Keratinocyte (primary cell): ENCODE data around the gene NEK9. TPM values are rescaled to one million over a fixed set of nuclear protein-coding genes. Genes with fewer than 3 reads are reported as not detected.
A peak's percentile ranks its signal among the peaks of the same experiment; 100 is the strongest.

ENCODE experiments used
- DNase-seq: peaks from one replicate; pipeline ENCODE4 v3.0.0-alpha.2; 2011; ENCODE audit warnings: low read depth, missing footprints, low spot score
- FAIRE-seq: peaks from 2 replicates; lab custom pipeline; 2011; peaks lifted over from hg19 to GRCh38; lab: Jason Lieb, UNC
- H2AFZ ChIP-seq: 2 replicates; pipeline ENCODE4 v1.6.0; 2012; ENCODE audit warnings: low read length, control low read depth, inconsistent platforms; ENCODE audit not compliant: control insufficient read depth
- H3K27ac ChIP-seq: 2 replicates; pipeline ENCODE4 v1.5.1; 2011; ENCODE audit warnings: low read length; ENCODE audit not compliant: control insufficient read depth, insufficient read depth
- H3K27me3 ChIP-seq: 3 replicates; pipeline ENCODE4 v1.6.0; 2011; ENCODE audit warnings: low read length; ENCODE audit not compliant: control insufficient read depth, insufficient read depth; ENCODE audit errors: extremely low read depth
- H3K36me3 ChIP-seq, 2 experiments: 2 replicates in 1 of 2; 3 replicates in 1 of 2; pipeline ENCODE4 v1.5.1; 2011; ENCODE audit warnings: low read length in 2 of 2, mild to moderate bottlenecking in 1 of 2; ENCODE audit not compliant: control insufficient read depth in 2 of 2, insufficient read depth in 2 of 2; ENCODE audit errors: extremely low read depth in 1 of 2
- H3K4me1 ChIP-seq: 3 replicates; pipeline ENCODE4 v1.5.1; 2011; ENCODE audit warnings: low read length; ENCODE audit not compliant: control insufficient read depth, insufficient read depth; ENCODE audit errors: extremely low read depth
- H3K4me2 ChIP-seq: 3 replicates; pipeline ENCODE4 v1.6.0; 2011; ENCODE audit warnings: low read depth, low read length; ENCODE audit not compliant: control insufficient read depth, insufficient read depth; ENCODE audit errors: extremely low read depth
- H3K4me3 ChIP-seq, 3 experiments: fragments of 200-600 bp in 1 of 3; sonication (generic) in 1 of 3; 2 replicates in 2 of 3; 3 replicates in 1 of 3; pipeline ENCODE4 v1.5.1; 2011 to 2016; ENCODE audit warnings: low read length in 3 of 3, mild to moderate bottlenecking in 3 of 3, control low read depth in 2 of 3, inconsistent platforms in 1 of 3, low read depth in 1 of 3, mixed read lengths in 1 of 3, mixed run types in 1 of 3, moderate library complexity in 1 of 3; ENCODE audit not compliant: control insufficient read depth in 2 of 3, insufficient read depth in 2 of 3; ENCODE audit errors: extremely low read depth in 1 of 3
- H3K79me2 ChIP-seq: 2 replicates; pipeline ENCODE4 v1.6.0; 2012; ENCODE audit warnings: low read length; ENCODE audit not compliant: control insufficient read depth, insufficient read depth
- H3K9ac ChIP-seq: 3 replicates; pipeline ENCODE4 v1.6.0; 2011; ENCODE audit warnings: low read length; ENCODE audit not compliant: control insufficient read depth, insufficient read depth; ENCODE audit errors: extremely low read depth
- H3K9me1 ChIP-seq: 3 replicates; pipeline ENCODE4 v1.6.0; 2011; ENCODE audit warnings: low read length; ENCODE audit not compliant: control insufficient read depth, insufficient read depth; ENCODE audit errors: extremely low read depth
- H3K9me3 ChIP-seq: 2 replicates; pipeline ENCODE4 v1.5.1; 2012; ENCODE audit warnings: low read depth, low read length; ENCODE audit not compliant: control insufficient read depth
- H4K20me1 ChIP-seq: 3 replicates; pipeline ENCODE4 v1.6.0; 2011; ENCODE audit warnings: low read length; ENCODE audit not compliant: control insufficient read depth, insufficient read depth; ENCODE audit errors: extremely low read depth
- CTCF ChIP-seq, 3 experiments: IDR thresholded peaks in 1 of 3; conservative IDR thresholded peaks in 1 of 3; optimal IDR thresholded peaks in 1 of 3; 2 replicates in 2 of 3; 3 replicates in 1 of 3; pipeline versions ENCODE3 to v1.5.1; 2011; ENCODE audit warnings: low read length in 3 of 3, mild to moderate bottlenecking in 3 of 3, moderate library complexity in 2 of 3, control low read depth in 1 of 3, inconsistent platforms in 1 of 3; ENCODE audit not compliant: insufficient read depth in 2 of 3; ENCODE audit errors: extremely low read depth in 1 of 3
- EZH2 ChIP-seq: IDR thresholded peaks from one replicate; pipeline ENCODE4 v1.6.1; 2012; ENCODE audit warnings: inconsistent platforms, mild to moderate bottlenecking, low read length, moderate library complexity
- dilution Hi-C: fragments of 300-500 bp; cut with MboI; formaldehyde crosslinking; loops from one replicate; pipeline ENCODE4 v1.7.0; 2020; ENCODE audit warnings: low sequenced_read_pairs; ENCODE audit not compliant: extremely low pct_ligation_motif_present
- polyA plus RNA-seq, 5 experiments: library from polyadenylated mRNA; depleted of rRNA in 3 of 5; stranded (reverse) in 3 of 5; stranded (forward) in 1 of 5; unstranded in 1 of 5; fragments of >200 nt; gene quantifications; 1 replicate in 1 of 5; 2 replicates in 3 of 5; 3 replicates in 1 of 5; pipeline versions ENCODE4 v1.2.1 to v1.2.3, GENCODE V29; 2011 to 2012; ENCODE audit warnings: missing spikeins in 2 of 5, low read depth in 1 of 5, low replicate concordance in 1 of 5

NEK9 gene
- polyA plus RNA-seq, 1 donor (not counting 4 experiments of a cell fraction or from before 2014, with no cell fraction given) = 43.7 TPM

- H3K36me3 ChIP-seq = peaks cover 2 to 3% of the 10 kb centered on the region in 2 experiments
- no peak overlapping the region for H3K4me2 ChIP-seq
- H4K20me1 ChIP-seq = peaks cover 10% of the 10 kb centered on the region
- no peaks in the 10 kb centered on the region for H3K9me3 ChIP-seq
- H3K27ac ChIP-seq = no peak overlapping the region
- dilution Hi-C loops = no loop called here
- TF ChIP-seq CTCF (optimal IDR thresholded peaks at IDR 0.05 in 1 of 3, IDR thresholded peaks at IDR 0.05 in 1 of 3, conservative IDR thresholded peaks at IDR 0.05 in 1 of 3; ENCODE audit: extremely low read depth in 1 of 3, insufficient read depth in 2 of 3, low read length in 3 of 3) (no peak), EZH2 (no peak)
- peaks cover 13% of the 10 kb centered on the region for H3K4me1 ChIP-seq
- no peaks in the 10 kb centered on the region for H3K27me3 ChIP-seq
- no peak overlapping the region for H2AFZ ChIP-seq
- peaks cover 100% of the 10 kb centered on the region for H3K79me2 ChIP-seq
- H3K9ac ChIP-seq = no peak overlapping the region
- no peak overlapping the region for H3K4me3 ChIP-seq
- DNase-seq = no peak
- no peak for FAIRE-seq
- peaks cover 8% of the 10 kb centered on the region for H3K9me1 ChIP-seq
Observed at GRCh38 chr14:75170772-75171171, 43.9 kb upstream of the NEK9 start.

DNA sequence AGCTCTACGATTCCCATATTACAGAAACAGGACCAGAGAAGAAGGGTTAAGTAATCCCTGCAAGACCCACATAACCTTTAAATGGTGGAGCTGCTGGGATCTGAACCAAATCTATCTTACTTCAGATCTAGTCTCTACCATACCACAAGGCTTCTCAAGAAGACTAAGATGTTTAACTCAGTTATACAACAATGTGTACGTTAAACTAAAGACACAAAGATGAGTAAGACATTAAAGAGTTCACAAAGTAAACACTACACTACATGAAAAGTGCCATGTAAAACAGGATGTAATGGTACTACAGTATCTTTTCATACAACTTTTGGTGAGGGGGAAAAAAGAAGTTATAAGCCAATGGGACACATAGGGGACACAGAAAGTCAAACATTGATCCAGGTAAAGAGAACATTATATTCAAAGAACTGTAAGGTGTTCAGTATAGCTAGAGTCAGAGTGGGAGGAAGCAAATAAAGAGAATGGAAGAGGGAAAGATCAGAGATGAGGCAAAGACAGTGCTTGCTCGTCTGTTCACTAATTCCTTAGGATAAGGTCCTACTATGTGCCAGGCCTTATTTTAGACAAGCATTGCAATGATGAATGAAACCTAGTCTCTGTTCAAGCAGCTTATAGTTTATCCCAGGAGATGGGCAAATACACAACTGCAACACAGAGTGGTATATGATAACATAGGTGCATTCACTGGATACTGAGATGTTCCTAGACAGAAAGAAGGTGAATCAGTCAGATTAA is 41.9 kb upstream of the NEK9 start:
- H3K4me2 ChIP-seq = no peak overlapping the region
- H3K79me2 ChIP-seq = peaks cover 98% of the 10 kb centered on the region
- TF ChIP-seq CTCF (optimal IDR thresholded peaks at IDR 0.05 in 1 of 3, IDR thresholded peaks at IDR 0.05 in 1 of 3, conservative IDR thresholded peaks at IDR 0.05 in 1 of 3; ENCODE audit: extremely low read depth in 1 of 3, insufficient read depth in 2 of 3, low read length in 3 of 3) (no peak), EZH2 (no peak)
- dilution Hi-C loops = no loop called here
- peaks cover 2 to 3% of the 10 kb centered on the region in 2 experiments for H3K36me3 ChIP-seq
- FAIRE-seq (peak; percentile 5), DNase-seq (no peak)
- no peak overlapping the region for H3K27ac ChIP-seq
- peaks cover 6% of the 10 kb centered on the region for H4K20me1 ChIP-seq
- no peak overlapping the region for H2AFZ ChIP-seq
- H3K4me1 ChIP-seq = peaks cover 4% of the 10 kb centered on the region
- H3K9ac ChIP-seq = no peak overlapping the region
- peaks cover 8% of the 10 kb centered on the region for H3K9me1 ChIP-seq
- H3K4me3 ChIP-seq = no peak overlapping the region
- H3K27me3 ChIP-seq = no peaks in the 10 kb centered on the region
- no peaks in the 10 kb centered on the region for H3K9me3 ChIP-seq
